ENCODE data around the gene ARL15. TPM values are rescaled to one million over a fixed set of nuclear protein-coding genes. Genes with fewer than 3 reads are reported as not detected.

Gene ARL15
- total RNA-seq, 1 donor from 2014 or later = 28.9 TPM

GRCh38 chr5:54298947-54299346 lies 11.4 kb downstream of the ARL15 start:
- H3K27ac Mint-ChIP-seq = no peak overlapping the region
- H3K4me1 Mint-ChIP-seq (ENCODE audit: low read depth) = peaks cover 11% of the 10 kb centered on the region
- H3K27me3 Mint-ChIP-seq = no peaks in the 10 kb centered on the region
- no peaks in the 10 kb centered on the region for H3K36me3 Mint-ChIP-seq (ENCODE audit: insufficient read depth)
- TF ChIP-seq, protein P1, sequence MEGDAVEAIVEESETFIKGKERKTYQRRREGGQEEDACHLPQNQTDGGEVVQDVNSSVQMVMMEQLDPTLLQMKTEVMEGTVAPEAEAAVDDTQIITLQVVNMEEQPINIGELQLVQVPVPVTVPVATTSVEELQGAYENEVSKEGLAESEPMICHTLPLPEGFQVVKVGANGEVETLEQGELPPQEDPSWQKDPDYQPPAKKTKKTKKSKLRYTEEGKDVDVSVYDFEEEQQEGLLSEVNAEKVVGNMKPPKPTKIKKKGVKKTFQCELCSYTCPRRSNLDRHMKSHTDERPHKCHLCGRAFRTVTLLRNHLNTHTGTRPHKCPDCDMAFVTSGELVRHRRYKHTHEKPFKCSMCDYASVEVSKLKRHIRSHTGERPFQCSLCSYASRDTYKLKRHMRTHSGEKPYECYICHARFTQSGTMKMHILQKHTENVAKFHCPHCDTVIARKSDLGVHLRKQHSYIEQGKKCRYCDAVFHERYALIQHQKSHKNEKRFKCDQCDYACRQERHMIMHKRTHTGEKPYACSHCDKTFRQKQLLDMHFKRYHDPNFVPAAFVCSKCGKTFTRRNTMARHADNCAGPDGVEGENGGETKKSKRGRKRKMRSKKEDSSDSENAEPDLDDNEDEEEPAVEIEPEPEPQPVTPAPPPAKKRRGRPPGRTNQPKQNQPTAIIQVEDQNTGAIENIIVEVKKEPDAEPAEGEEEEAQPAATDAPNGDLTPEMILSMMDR (IDR thresholded peaks at IDR 0.05; ENCODE audit: unreplicated experiment) = no peak
- no peak for DNase-seq (ENCODE audit: low spot score, unreplicated experiment)
- H3K9me3 Mint-ChIP-seq (ENCODE audit: low read depth) = peaks cover 5% of the 10 kb centered on the region
- no peak overlapping the region for H3K4me3 Mint-ChIP-seq (ENCODE audit: low read depth)

- TF ChIP-seq, protein P1 (IDR thresholded peaks at IDR 0.05; ENCODE audit: unreplicated experiment) = no peak
- Mint-ChIP-seq H3K27ac (no peak overlapping the region), H3K4me3 (ENCODE audit: low read depth) (no peak overlapping the region), H3K9me3 (ENCODE audit: low read depth) (peaks cover 5% of the 10 kb centered on the region), H3K27me3 (no peaks in the 10 kb centered on the region), H3K36me3 (ENCODE audit: insufficient read depth) (no peaks in the 10 kb centered on the region), H3K4me1 (ENCODE audit: low read depth) (peaks cover 4% of the 10 kb centered on the region)
- DNase-seq (ENCODE audit: low spot score, unreplicated experiment) = no peak
Observed at GRCh38 chr5:54296386-54296785, 14.0 kb downstream of the ARL15 start.

DNA sequence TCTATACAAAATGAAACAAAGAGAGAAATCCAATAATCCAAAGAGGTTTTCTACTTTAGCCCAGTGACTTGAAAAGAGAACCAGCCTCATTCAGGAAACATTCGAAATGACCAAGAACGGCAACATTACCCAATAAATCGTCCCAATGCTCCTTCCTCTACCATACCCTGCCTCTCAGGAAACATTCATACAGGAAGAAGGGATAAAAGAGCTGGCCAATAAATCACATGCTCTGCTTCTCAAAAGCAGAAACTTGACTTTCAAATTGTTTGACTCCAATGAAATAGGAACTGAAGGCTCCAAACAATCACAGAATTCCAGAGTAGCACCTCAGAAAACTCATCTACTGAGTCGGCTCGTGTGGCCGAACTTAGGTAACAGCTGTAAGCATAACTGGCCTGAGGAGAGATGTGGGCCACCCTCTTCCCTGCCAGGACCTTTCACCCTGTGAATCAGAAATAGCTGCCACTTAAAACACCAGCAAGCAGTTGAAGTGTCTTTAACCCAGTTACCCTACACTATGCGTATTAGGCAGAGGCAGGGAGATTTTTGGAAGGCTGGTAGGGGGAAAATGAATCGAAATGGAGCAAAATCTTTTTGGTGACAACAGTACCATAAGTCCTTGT lies 14.6 kb downstream of the ARL15 start:
- H3K36me3 Mint-ChIP-seq (ENCODE audit: insufficient read depth) = no peaks in the 10 kb centered on the region
- TF ChIP-seq, protein P1 (IDR thresholded peaks at IDR 0.05; ENCODE audit: unreplicated experiment) = no peak
- no peak overlapping the region for H3K4me3 Mint-ChIP-seq (ENCODE audit: low read depth)
- DNase-seq (ENCODE audit: low spot score, unreplicated experiment) = no peak
- no peaks in the 10 kb centered on the region for H3K27me3 Mint-ChIP-seq
- peaks cover 5% of the 10 kb centered on the region for H3K9me3 Mint-ChIP-seq (ENCODE audit: low read depth)
- peaks cover 4% of the 10 kb centered on the region for H3K4me1 Mint-ChIP-seq (ENCODE audit: low read depth)
- no peak overlapping the region for H3K27ac Mint-ChIP-seq

DNA sequence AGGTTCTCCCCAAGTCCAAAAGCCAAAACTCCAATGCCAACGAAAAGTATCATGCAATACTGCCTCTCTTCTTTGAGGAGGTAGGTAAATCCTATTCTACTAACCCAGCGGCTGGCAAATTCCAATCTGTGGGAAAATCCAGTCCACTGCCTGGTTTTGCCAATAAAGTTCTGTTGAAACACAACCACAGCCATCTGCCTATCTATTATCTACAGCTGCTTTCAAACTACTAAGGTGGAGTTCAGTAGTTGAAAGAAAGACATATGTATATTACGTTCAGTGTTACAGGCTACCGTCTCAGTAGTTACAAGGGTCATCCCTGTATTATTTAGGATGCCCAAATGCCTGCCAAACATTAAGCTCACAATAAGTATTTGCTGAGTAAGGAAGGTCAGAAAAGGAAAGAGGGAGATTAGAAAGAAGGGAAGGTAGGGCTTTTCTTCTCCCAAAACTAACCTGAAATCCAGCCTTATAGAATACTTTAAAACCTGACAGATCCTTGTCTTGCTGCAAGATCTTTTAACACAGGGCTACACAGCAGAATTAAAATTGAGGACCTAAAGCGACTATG lies 16.2 kb downstream of the ARL15 start:
- no peak for DNase-seq (ENCODE audit: low spot score, unreplicated experiment)
- Mint-ChIP-seq H3K36me3 (ENCODE audit: insufficient read depth) (no peaks in the 10 kb centered on the region), H3K4me3 (ENCODE audit: low read depth) (no peak overlapping the region), H3K27ac (no peak overlapping the region), H3K27me3 (no peaks in the 10 kb centered on the region), H3K4me1 (ENCODE audit: low read depth) (peaks cover 4% of the 10 kb centered on the region), H3K9me3 (ENCODE audit: low read depth) (peaks cover 5% of the 10 kb centered on the region)
- TF ChIP-seq, protein P1 (IDR thresholded peaks at IDR 0.05; ENCODE audit: unreplicated experiment) = no peak

- no peaks in the 10 kb centered on the region for H3K9me3 Mint-ChIP-seq (ENCODE audit: low read depth)
- peaks cover 4% of the 10 kb centered on the region for H3K4me1 Mint-ChIP-seq (ENCODE audit: low read depth)
- no peak for DNase-seq (ENCODE audit: low spot score, unreplicated experiment)
- H3K36me3 Mint-ChIP-seq (ENCODE audit: insufficient read depth) = no peaks in the 10 kb centered on the region
- TF ChIP-seq, protein P1 (IDR thresholded peaks at IDR 0.05; ENCODE audit: unreplicated experiment) = no peak
- H3K27ac Mint-ChIP-seq = no peak overlapping the region
- H3K4me3 Mint-ChIP-seq (ENCODE audit: low read depth) = no peak overlapping the region
- no peaks in the 10 kb centered on the region for H3K27me3 Mint-ChIP-seq
Observed at GRCh38 chr5:54292866-54293265, 17.5 kb downstream of the ARL15 start.
